Measurements from ENCODE around the gene DUOX1.

- TF ChIP-seq FOSL1 (IDR thresholded peaks at IDR 0.05; ENCODE audit: low read depth) (no peak), CTCF (IDR thresholded peaks at IDR 0.05 in 2 of 3, conservative IDR thresholded peaks at IDR 0.05 in 1 of 3; ENCODE audit: borderline replicate concordance in 1 of 3, insufficient read depth in 1 of 3, low read depth in 2 of 3, low read length in 2 of 3) (no peak), POLR2A (IDR thresholded peaks at IDR 0.05; ENCODE audit: borderline replicate concordance, extremely low read depth, insufficient read depth, insufficient read length) (no peak), EZH2 (IDR thresholded peaks at IDR 0.05) (no peak), JUND (IDR thresholded peaks at IDR 0.05) (no peak), EZH2phosphoT487 (IDR thresholded peaks at IDR 0.05; ENCODE audit: borderline replicate concordance) (no peak), RAD21 (IDR thresholded peaks at IDR 0.05; ENCODE audit: low read depth) (no peak), REST (IDR thresholded peaks at IDR 0.05; ENCODE audit: low read depth) (no peak), ZNF274 (IDR thresholded peaks at IDR 0.05; ENCODE audit: low read depth, low read length) (no peak), POLR2AphosphoS5 (IDR thresholded peaks at IDR 0.05; ENCODE audit: low read depth, low read length) (no peak), SRF (IDR thresholded peaks at IDR 0.05; ENCODE audit: low read depth) (no peak)
- TF ChIP-seq, protein P1, sequence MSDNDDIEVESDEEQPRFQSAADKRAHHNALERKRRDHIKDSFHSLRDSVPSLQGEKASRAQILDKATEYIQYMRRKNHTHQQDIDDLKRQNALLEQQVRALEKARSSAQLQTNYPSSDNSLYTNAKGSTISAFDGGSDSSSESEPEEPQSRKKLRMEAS (IDR thresholded peaks at IDR 0.05) = no peak
- TF ChIP-seq, protein P2, sequence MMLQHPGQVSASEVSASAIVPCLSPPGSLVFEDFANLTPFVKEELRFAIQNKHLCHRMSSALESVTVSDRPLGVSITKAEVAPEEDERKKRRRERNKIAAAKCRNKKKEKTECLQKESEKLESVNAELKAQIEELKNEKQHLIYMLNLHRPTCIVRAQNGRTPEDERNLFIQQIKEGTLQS (IDR thresholded peaks at IDR 0.05) = no peak
Measured at GRCh38 chr15:45101749-45102148, 28.0 kb upstream of the DUOX1 start.

Measured in HCT116 (cell line).